ENCODE measurements around the gene ZSCAN2.
"Not testable (repeated sequence)": the region's sequence is repeated elsewhere in the genome, so short reads cannot be mapped to it uniquely, and the experiment has no call there.

ZSCAN2 gene

GRCh38 chr15:84600687-84601554, at the start of gene ZSCAN2:
TSS of gene ZSCAN2 (plus strand) at chr15:84601009. CDS start at chr15:84603928, 2,919 bp downstream.
- peak; percentile 97 for DNase-seq

GRCh38 chr15:84551624-84552023, 49.2 kb upstream of the ZSCAN2 start:
- not testable (repeated sequence) for DNase-seq

- DNase-seq: no peak
These were observed 47.9 kb upstream of the ZSCAN2 start for GRCh38 chr15:84552896-84553295.

GRCh38 chr15:84556690-84557089, 44.1 kb upstream of the ZSCAN2 start:
- DNase-seq: not testable (repeated sequence)

GRCh38 chr15:84568021-84568420, 32.8 kb upstream of the ZSCAN2 start:
- peak; percentile 17 for DNase-seq

GRCh38 chr15:84570164-84570735, 30.6 kb upstream of the ZSCAN2 start:
- DNase-seq: no peak

- no peak for DNase-seq
These were observed 28.6 kb upstream of the ZSCAN2 start for GRCh38 chr15:84572231-84572630.

- no peak for DNase-seq
These were observed 25.3 kb upstream of the ZSCAN2 start for GRCh38 chr15:84575493-84575892.

- not testable (repeated sequence) for DNase-seq
These were observed 22.9 kb upstream of the ZSCAN2 start for GRCh38 chr15:84577891-84578290.

GRCh38 chr15:84579261-84579721, 21.5 kb upstream of the ZSCAN2 start:
- DNase-seq: peak; percentile 17

GRCh38 chr15:84581676-84582428, 19.0 kb upstream of the ZSCAN2 start:
- not testable (repeated sequence) for DNase-seq

- DNase-seq: no peak
These were observed 18.1 kb upstream of the ZSCAN2 start for GRCh38 chr15:84582583-84583157.

GRCh38 chr15:84583921-84584320, 16.9 kb upstream of the ZSCAN2 start:
- DNase-seq: not testable (repeated sequence)

- DNase-seq: peak; percentile 19
These were observed 14.1 kb upstream of the ZSCAN2 start for GRCh38 chr15:84586696-84587095.

GRCh38 chr15:84588053-84588874, 12.5 kb upstream of the ZSCAN2 start:
- DNase-seq: peak; percentile 86

- DNase-seq: no peak
These were observed 10.4 kb upstream of the ZSCAN2 start for GRCh38 chr15:84590406-84590805.

- no peak for DNase-seq
These were observed 9.0 kb upstream of the ZSCAN2 start for GRCh38 chr15:84591815-84592214.

- DNase-seq: no peak
These were observed 6.1 kb upstream of the ZSCAN2 start for GRCh38 chr15:84594617-84595290.

- no peak for DNase-seq
These were observed 5.1 kb upstream of the ZSCAN2 start for GRCh38 chr15:84595660-84596059.

- DNase-seq: no peak
These were observed 3.5 kb upstream of the ZSCAN2 start for GRCh38 chr15:84597296-84597695.

- no peak for DNase-seq
These were observed 2.6 kb upstream of the ZSCAN2 start for GRCh38 chr15:84598250-84598649.

- DNase-seq: no peak
These were observed 1.8 kb upstream of the ZSCAN2 start for GRCh38 chr15:84598993-84599392.

Data from NCI-H2171 treated with DMSO at 0.1 percent for 48 hours (cell line).